Endothelial cell of umbilical vein (primary cell): Measurements from ENCODE around the gene PARVA. TPM values are rescaled to one million over a fixed set of nuclear protein-coding genes. Genes with fewer than 3 reads are reported as not detected.

ENCODE experiments used
- BruUV-seq: library from RNA; stranded (reverse); fragments of 400-500 nt; replicated peaks from 2 replicates; lab custom pipeline; 2021; lab: Mats Ljungman, UMichigan
- CTCF ChIA-PET: fragments of 300-600, 350-600 bp; sonication (Branson Sonifier 250); formaldehyde crosslinking; loops from one replicate; lab custom pipeline; 2021; ENCODE audit warnings: antibody characterized with exemption, inconsistent platforms; lab: Charles Lee
- POLR2A ChIA-PET: fragments of 300-600, 350-600 bp; sonication (Branson Sonifier 250); formaldehyde crosslinking; loops from one replicate; lab custom pipeline; 2021; ENCODE audit warnings: antibody characterized with exemption, inconsistent platforms; lab: Charles Lee
- DNase-seq: peaks from one replicate; pipeline ENCODE4 v3.0.0-alpha.2; 2011; ENCODE audit warnings: low read depth, low spot score
- FAIRE-seq: peaks from 2 replicates; lab custom pipeline; 2011; peaks lifted over from hg19 to GRCh38; lab: Jason Lieb, UNC
- H2AFZ ChIP-seq: 2 replicates; pipeline ENCODE4 v1.6.0; 2012; ENCODE audit warnings: low read depth, low read length, control low read depth, inconsistent platforms
- H3K27ac ChIP-seq: 2 replicates; pipeline ENCODE4 v1.5.1; 2011; ENCODE audit warnings: low read depth, mild to moderate bottlenecking, control low read depth, low read length, moderate library complexity; ENCODE audit not compliant: insufficient read depth
- H3K27me3 ChIP-seq, 2 experiments: 2 replicates each; pipeline versions ENCODE4 v1.6.0 to v1.6.1; 2011; ENCODE audit warnings: low read length in 2 of 2, mixed read lengths in 1 of 2; ENCODE audit not compliant: control insufficient read depth in 2 of 2, insufficient read depth in 2 of 2
- H3K36me3 ChIP-seq, 2 experiments: 2 replicates in 1 of 2; 3 replicates in 1 of 2; pipeline ENCODE4 v1.5.1; 2011; ENCODE audit warnings: low read length in 2 of 2, mild to moderate bottlenecking in 1 of 2, moderate library complexity in 1 of 2; ENCODE audit not compliant: control insufficient read depth in 2 of 2, insufficient read depth in 2 of 2; ENCODE audit errors: extremely low read depth in 1 of 2
- H3K4me1 ChIP-seq: 3 replicates; pipeline ENCODE4 v1.5.1; 2011; ENCODE audit warnings: mild to moderate bottlenecking, low read length; ENCODE audit not compliant: control insufficient read depth, insufficient read depth; ENCODE audit errors: extremely low read depth
- H3K4me2 ChIP-seq: 2 replicates; pipeline ENCODE4 v1.6.1; 2011; ENCODE audit warnings: low read length, control low read depth, mixed read lengths; ENCODE audit not compliant: insufficient read depth
- H3K4me3 ChIP-seq, 3 experiments: fragments of 200-600 bp in 1 of 3; sonication (generic), shearing (Covaris generic) in 1 of 3; replicated peaks in 1 of 3; 2 replicates each; pipeline ENCODE4 v1.5.1; 2011 to 2016; ENCODE audit warnings: control low read depth in 3 of 3, low read length in 3 of 3, mild to moderate bottlenecking in 2 of 3, inconsistent platforms in 1 of 3, low read depth in 1 of 3, moderate library complexity in 1 of 3; ENCODE audit not compliant: insufficient read depth in 1 of 3
- H3K79me2 ChIP-seq: 2 replicates; pipeline ENCODE4 v1.6.0; 2012; ENCODE audit warnings: low read length, inconsistent platforms; ENCODE audit not compliant: control insufficient read depth, insufficient read depth
- H3K9ac ChIP-seq: replicated peaks from 2 replicates; pipeline ENCODE3; 2011; ENCODE audit warnings: low read length, control low read depth; ENCODE audit not compliant: insufficient read depth; ENCODE audit errors: extremely low read depth
- H3K9me1 ChIP-seq: replicated peaks from 3 replicates; pipeline ENCODE4 v1.6.0; 2011; ENCODE audit warnings: mild to moderate bottlenecking, low read length; ENCODE audit not compliant: control insufficient read depth, insufficient read depth; ENCODE audit errors: extremely low read depth
- H3K9me3 ChIP-seq: replicated peaks from 2 replicates; pipeline ENCODE4 v1.5.1; 2012; ENCODE audit warnings: low read length, inconsistent platforms; ENCODE audit not compliant: control insufficient read depth, insufficient read depth
- H4K20me1 ChIP-seq: replicated peaks from 2 replicates; pipeline ENCODE3; 2011; ENCODE audit warnings: mild to moderate bottlenecking, low read length; ENCODE audit not compliant: control insufficient read depth, insufficient read depth; ENCODE audit errors: extremely low read depth
- EZH2 ChIP-seq: IDR thresholded peaks from 2 replicates; pipeline ENCODE4 v1.6.1; 2012; ENCODE audit warnings: borderline replicate concordance, low read depth, mild to moderate bottlenecking, moderate library complexity, low read length, inconsistent platforms; ENCODE audit not compliant: severe bottlenecking
- FOS ChIP-seq: IDR thresholded peaks from 2 replicates; pipeline ENCODE4 v1.6.1; 2011; ENCODE audit warnings: mild to moderate bottlenecking, low read length, moderate library complexity, borderline replicate concordance; ENCODE audit not compliant: insufficient read depth
- GATA2 ChIP-seq: IDR thresholded peaks from 2 replicates; pipeline ENCODE4 v1.7.0; 2011; ENCODE audit warnings: low read depth, mild to moderate bottlenecking, moderate library complexity, mixed read lengths, low read length; ENCODE audit not compliant: insufficient read length, insufficient read depth
- JUN ChIP-seq: IDR thresholded peaks from 2 replicates; pipeline ENCODE4 v1.6.1; 2011; ENCODE audit warnings: borderline replicate concordance, low read depth; ENCODE audit not compliant: insufficient read length, insufficient read depth
- MYC ChIP-seq: IDR thresholded peaks from one replicate; pipeline ENCODE4 v1.6.1; 2011; ENCODE audit warnings: mild to moderate bottlenecking, low read depth, low read length
- POLR2A ChIP-seq: IDR thresholded peaks from 2 replicates; pipeline ENCODE4 v1.6.1; 2012; ENCODE audit warnings: low read depth, mild to moderate bottlenecking, control low read depth, low read length
- POLR2AphosphoS5 ChIP-seq: IDR thresholded peaks from 2 replicates; pipeline ENCODE4 v1.6.1; 2012; ENCODE audit warnings: low read depth, mild to moderate bottlenecking, control low read depth, low read length, moderate library complexity; ENCODE audit not compliant: insufficient read depth
- dilution Hi-C: fragments of 300-500 bp; cut with MboI; formaldehyde crosslinking; loops from one replicate; pipeline ENCODE4 v1.15.0; 2019; ENCODE audit warnings: low sequenced_read_pairs; ENCODE audit not compliant: extremely low pct_ligation_motif_present
- intact Hi-C: fragments of 100-400 bp; cut with micrococcal nuclease; formaldehyde crosslinking; loops from one replicate; pipeline ENCODE4 v1.10.0; 2022
- polyA plus RNA-seq, 4 experiments: library from polyadenylated mRNA; depleted of rRNA in 3 of 4; stranded (reverse) in 3 of 4; unstranded in 1 of 4; fragments of >200 nt; gene quantifications; 2 replicates each; pipeline versions ENCODE4 v1.2.1 to v1.2.3, GENCODE V29; 2011 to 2012; ENCODE audit warnings: missing spikeins in 1 of 4
- total RNA-seq: library from RNA; stranded (reverse); gene quantifications from 2 replicates; pipeline ENCODE4 v1.2.3, GENCODE V29; 2021
- TF ChIP-seq, protein P1 (sequence below), 2 donors: IDR thresholded peaks; 1 replicate in 1 of 2; 2 replicates in 1 of 2; pipeline ENCODE4 v1.5.1; 2011; ENCODE audit warnings: low read length in 2 of 2, mild to moderate bottlenecking in 2 of 2, moderate library complexity in 2 of 2, control low read depth in 1 of 2, inconsistent platforms in 1 of 2, low read depth in 1 of 2; ENCODE audit not compliant: insufficient read depth in 1 of 2; ENCODE audit errors: extremely low read depth in 1 of 2
- TF ChIP-seq, protein P2 (sequence below): IDR thresholded peaks from 2 replicates; pipeline ENCODE4 v1.6.1; 2011; ENCODE audit not compliant: insufficient read depth, insufficient read length

Gene PARVA
- total and polyA plus RNA-seq, 2 donors (not counting 3 experiments of a cell fraction or from before 2014, with no cell fraction given), result 40.6 to 104 TPM

DNA sequence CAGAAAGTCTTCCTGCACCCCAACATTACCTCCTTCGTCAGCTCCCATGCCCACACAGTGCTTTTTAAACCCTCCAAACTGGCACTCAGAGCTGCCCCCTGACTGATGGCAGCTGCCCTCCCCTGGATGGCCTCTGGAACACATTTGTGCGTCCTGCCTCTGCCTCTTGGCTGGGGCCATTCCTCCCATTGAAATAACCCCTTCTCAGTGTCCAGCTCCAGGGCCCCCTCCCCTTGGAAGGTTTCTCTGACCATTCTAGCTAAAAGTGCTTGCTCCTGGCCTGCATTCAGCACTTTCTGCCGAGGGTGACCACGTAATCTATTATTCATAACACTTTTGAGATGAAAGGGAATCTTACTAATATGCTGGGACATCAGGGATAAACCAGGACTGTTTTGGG, 130.0 kb downstream of the PARVA start:
- Histone ChIP-seq H3K4me3 (no peak overlapping the region), H3K9ac (no peak overlapping the region), H3K27ac (no peak overlapping the region), H3K27me3 (no peaks in the 10 kb centered on the region), H3K79me2 (no peaks in the 10 kb centered on the region), H3K9me3 (no peaks in the 10 kb centered on the region), H3K4me2 (no peak overlapping the region), H3K9me1 (no peaks in the 10 kb centered on the region), H3K36me3 (peaks cover 3 to 20% of the 10 kb centered on the region in 2 experiments), H3K4me1 (peaks cover 9% of the 10 kb centered on the region), H2AFZ (no peak overlapping the region), H4K20me1 (no peaks in the 10 kb centered on the region)
- intact Hi-C loops, result loop anchor here (10.0 kb wide), 1 partner anchor 173 kb away; no protein-coding TSS in a partner anchor
- TF ChIP-seq GATA2 (no peak), POLR2AphosphoS5 (no peak), EZH2 (no peak), JUN (no peak), FOS (no peak), POLR2A (no peak), MYC (no peak)
- TF ChIP-seq, protein P1, sequence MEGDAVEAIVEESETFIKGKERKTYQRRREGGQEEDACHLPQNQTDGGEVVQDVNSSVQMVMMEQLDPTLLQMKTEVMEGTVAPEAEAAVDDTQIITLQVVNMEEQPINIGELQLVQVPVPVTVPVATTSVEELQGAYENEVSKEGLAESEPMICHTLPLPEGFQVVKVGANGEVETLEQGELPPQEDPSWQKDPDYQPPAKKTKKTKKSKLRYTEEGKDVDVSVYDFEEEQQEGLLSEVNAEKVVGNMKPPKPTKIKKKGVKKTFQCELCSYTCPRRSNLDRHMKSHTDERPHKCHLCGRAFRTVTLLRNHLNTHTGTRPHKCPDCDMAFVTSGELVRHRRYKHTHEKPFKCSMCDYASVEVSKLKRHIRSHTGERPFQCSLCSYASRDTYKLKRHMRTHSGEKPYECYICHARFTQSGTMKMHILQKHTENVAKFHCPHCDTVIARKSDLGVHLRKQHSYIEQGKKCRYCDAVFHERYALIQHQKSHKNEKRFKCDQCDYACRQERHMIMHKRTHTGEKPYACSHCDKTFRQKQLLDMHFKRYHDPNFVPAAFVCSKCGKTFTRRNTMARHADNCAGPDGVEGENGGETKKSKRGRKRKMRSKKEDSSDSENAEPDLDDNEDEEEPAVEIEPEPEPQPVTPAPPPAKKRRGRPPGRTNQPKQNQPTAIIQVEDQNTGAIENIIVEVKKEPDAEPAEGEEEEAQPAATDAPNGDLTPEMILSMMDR (IDR thresholded peaks at IDR 0.05; ENCODE audit: extremely low read depth in 1 of 2, insufficient read depth in 1 of 2, low read depth in 1 of 2, low read length in 2 of 2), result no peak
- TF ChIP-seq, protein P2, sequence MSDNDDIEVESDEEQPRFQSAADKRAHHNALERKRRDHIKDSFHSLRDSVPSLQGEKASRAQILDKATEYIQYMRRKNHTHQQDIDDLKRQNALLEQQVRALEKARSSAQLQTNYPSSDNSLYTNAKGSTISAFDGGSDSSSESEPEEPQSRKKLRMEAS, result no peak
- BruUV-seq, result no TSS peak
- DNase-seq, result no peak
- ChIA-PET POLR2A (interaction anchor here (0.6 kb wide), 1 partner anchor 145 kb away, joined by 5 read pairs; no protein-coding TSS in a partner anchor), CTCF (interaction anchor here (0.6 to 1.7 kb wide), 3 partner anchors 13 to 101 kb away, joined by 3 to 4 read pairs (median 4); no protein-coding TSS in a partner anchor)
- dilution Hi-C loops, result no loop called here
- FAIRE-seq, result no peak
